Ovary (tissue), 10 donors: Measurements from ENCODE around the gene SEMA3G. TPM values are rescaled to one million over a fixed set of nuclear protein-coding genes. Genes with fewer than 3 reads are reported as not detected.

Source experiments
- DNase-seq, 5 donors: peaks; one replicate each; pipeline ENCODE4 v3.0.0-alpha.2; 2019 to 2020
- H3K27ac ChIP-seq, 2 donors: fragments of 200-600 bp; one replicate each; pipeline versions ENCODE4 v1.5.1 to v1.8.0; 2019 to 2022
- H3K27me3 ChIP-seq: fragments of 200-600 bp; one replicate; pipeline ENCODE4 v1.8.0; 2022
- H3K36me3 ChIP-seq: fragments of 200-600 bp; sonication (generic); one replicate; pipeline ENCODE4 v1.5.1; 2019
- H3K4me1 ChIP-seq: one replicate; pipeline ENCODE4 v1.8.1; 2013; ENCODE audit warnings: mild to moderate bottlenecking, moderate library complexity; ENCODE audit not compliant: insufficient read depth
- H3K4me3 ChIP-seq: fragments of 200-600 bp; sonication (generic); one replicate; pipeline ENCODE4 v1.5.1; 2017
- H3K9me3 ChIP-seq, 2 donors: fragments of 200-600 bp in 1 of 2; sonication (generic) in 1 of 2; one replicate each; pipeline versions ENCODE4 v1.5.1 to v1.8.1; 2013 to 2019; ENCODE audit warnings: mild to moderate bottlenecking in 1 of 2, moderate library complexity in 1 of 2
- EP300 ChIP-seq: sonication (generic); formaldehyde crosslinking; IDR thresholded peaks from one replicate; pipeline ENCODE4 v1.6.1; 2017; ENCODE audit warnings: antibody characterized with exemption
- POLR2A ChIP-seq: fragments of 450-650 bp; IDR thresholded peaks from one replicate; pipeline ENCODE4 v1.6.1; 2017; ENCODE audit warnings: antibody characterized with exemption, mild to moderate bottlenecking, moderate library complexity
- WGBS, 3 donors: extraction: QIAGEN DNeasy Blood & Tissue Kit in 1 of 3; methylation state at CpG; one replicate each; pipeline versions ENCODE4 v1.1.5 to v1.1.7; 2013 to 2017; 5-methylcytosine and 5-hydroxymethylcytosine counted together
- intact Hi-C, 4 donors: fragments of 100-400 bp; cut with DNase I; formaldehyde crosslinking; loops; one replicate each; pipeline versions ENCODE4 v1.11.0 to v1.15.1; 2022 to 2023
- long read RNA-seq, 3 donors: library from polyadenylated mRNA in 2 of 3; unstranded in 2 of 3; transcript quantifications; one replicate each; pipeline ENCODE4 v2.0.0 and lab custom pipeline, GENCODE V29; 2021 to 2026
- polyA plus RNA-seq, 2 donors: library from polyadenylated mRNA; stranded (reverse); fragments of 200-250 nt in 1 of 2; fragments of 350-450 nt in 1 of 2; fragmentation: Illumina TruSeq in 1 of 2; extraction: RNeasy Lipid Tissue Mini Kit (QIAGEN cat#74804) in 1 of 2; gene quantifications; one replicate each; pipeline ENCODE4 v1.2.3, GENCODE V29; 2013 to 2014
- total RNA-seq, 7 donors: library from RNA; depleted of rRNA in 2 of 7; stranded (reverse); fragments of >200 nt in 2 of 7; fragmentation: NEBNext Ultra II Directional in 3 of 7; extraction: Animal tissue kit (Norgen Biotek cat#: 25700) in 3 of 7; gene quantifications; one replicate each; pipeline versions ENCODE4 v1.1.0 to v1.2.4, GENCODE V29; 2016 to 2023
- TF ChIP-seq, protein P1 (sequence below), 3 donors: fragments of 450-650 bp in 2 of 3; fragments of 200-600 bp in 1 of 3; IDR thresholded peaks; one replicate each; pipeline versions ENCODE4 v1.5.1 to v1.8.0; 2016 to 2022; ENCODE audit warnings: antibody characterized with exemption in 3 of 3, mild to moderate bottlenecking in 1 of 3
- donor health status: DM: no; HTN: no; CAD: no; lungs with moderate emphysema.
- donor health status: DM: no; HTN: no; CAD: no.
- donor health status: Bipolar disorder and iron deficiency.
- donor health status: DM: yes; HTN: yes; CAD: no.
- donor health status: DM: no; HTN: no; CAD: no.
- donor health status: DM: yes; HTN: yes; CAD: no.

SEMA3G gene
- 10 to 100 TPM in 1 of 7 donors, 1 to 10 TPM in 6; 1.5 to 12.3 (median 3.7) TPM for total RNA-seq
- polyA plus RNA-seq: 10 to 100 TPM in 1 of 2 donors, 1 to 10 TPM in 1; 8.2 to 11.9 TPM
- long read RNA-seq, donor 1, partial matches to known transcripts: 17 of 21 reads
- long read RNA-seq, donor 1, other reads (novel, unspliced or antisense): 4 of 21 reads
- long read RNA-seq, donor 2: 0 reads
- long read RNA-seq, donor 3, full-length matches to known transcripts: 1 of 20 reads
- long read RNA-seq, donor 3, partial matches to known transcripts: 16 of 20 reads
- long read RNA-seq, donor 3, other reads (novel, unspliced or antisense): 3 of 20 reads

DNA sequence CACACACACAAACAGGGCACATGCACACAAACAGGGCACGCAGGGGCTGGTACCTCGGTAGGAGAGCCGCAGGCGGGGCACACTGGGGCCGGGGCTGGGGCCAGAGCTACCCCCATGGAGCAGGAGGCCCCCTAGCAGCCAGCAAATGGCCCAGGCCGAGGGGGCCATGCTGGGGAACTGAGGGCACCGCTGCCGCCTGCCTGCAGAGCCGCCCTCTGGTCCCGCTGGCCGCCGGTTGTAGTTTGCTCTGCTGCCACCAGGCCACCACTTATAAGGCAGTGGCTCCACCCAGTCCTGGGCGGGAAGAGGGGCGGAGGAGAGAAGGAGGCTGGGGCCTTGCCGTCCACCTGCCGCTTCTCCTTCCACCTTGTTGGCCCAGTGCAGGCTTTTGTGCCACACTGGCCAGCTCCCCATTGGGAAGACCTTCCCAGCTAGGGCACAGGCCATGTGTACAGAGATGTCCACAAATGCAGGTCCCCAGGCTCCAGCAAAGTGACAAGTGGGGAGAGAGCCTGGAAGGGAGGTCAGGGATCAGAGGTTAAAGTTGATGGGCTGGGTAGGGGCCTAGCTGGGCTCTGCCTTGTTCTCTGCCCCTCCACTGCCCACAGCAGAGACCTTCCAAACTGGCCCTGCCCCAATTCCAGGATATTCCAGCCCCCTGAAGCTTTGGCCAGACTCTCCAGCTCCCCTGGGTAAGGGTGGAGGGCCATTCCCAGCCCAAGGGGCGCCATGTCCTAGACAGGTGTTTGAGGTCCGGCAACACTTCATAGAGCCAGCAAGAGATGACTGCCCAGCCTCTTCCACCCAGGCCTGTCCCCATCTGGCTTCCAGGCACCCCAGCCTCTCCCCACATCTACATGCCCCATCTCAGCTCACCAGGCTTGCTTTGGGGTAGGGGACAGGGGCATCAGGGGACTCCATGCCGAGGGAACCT lies at the start of gene SEMA3G:
Gene SEMA3G (minus strand): TSS at position 244 of the 934 bp plus-strand sequence. CDS start 76 bp downstream, at position 168.
- no peak within 1 kb of the TSS for H3K27ac ChIP-seq

DNA sequence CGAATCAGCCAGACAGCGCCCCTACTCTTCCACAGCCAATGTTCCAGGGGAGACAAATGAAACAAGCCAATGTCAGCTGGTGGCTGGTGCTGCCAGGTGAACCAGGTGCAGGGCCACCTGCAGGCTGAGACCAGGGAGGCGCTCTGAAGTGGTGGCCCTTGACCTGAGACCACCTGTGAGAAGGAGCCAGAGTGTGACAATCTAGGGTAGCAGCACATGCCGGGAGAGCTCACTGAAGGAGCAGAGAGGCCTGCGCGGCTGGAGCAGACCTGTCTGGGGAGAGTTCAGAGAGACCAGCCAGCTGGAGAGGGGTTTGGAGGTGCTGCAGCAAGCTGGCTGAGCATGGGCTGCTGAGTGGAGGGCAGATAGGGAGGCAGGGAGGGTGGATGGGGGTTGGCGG lies 49.5 kb upstream of the SEMA3G start:
- H3K4me3 ChIP-seq: no peak overlapping the region
- no peak for DNase-seq
- 65 to 74% (median 74%) methylated on average over 7 of the region's 7 CpGs for WGBS, 3 donors
- no peaks in the 10 kb centered on the region for H3K36me3 ChIP-seq
- no peak overlapping the region for H3K27ac ChIP-seq
- TF ChIP-seq POLR2A (no peak), EP300 (no peak)
- TF ChIP-seq, protein P1, sequence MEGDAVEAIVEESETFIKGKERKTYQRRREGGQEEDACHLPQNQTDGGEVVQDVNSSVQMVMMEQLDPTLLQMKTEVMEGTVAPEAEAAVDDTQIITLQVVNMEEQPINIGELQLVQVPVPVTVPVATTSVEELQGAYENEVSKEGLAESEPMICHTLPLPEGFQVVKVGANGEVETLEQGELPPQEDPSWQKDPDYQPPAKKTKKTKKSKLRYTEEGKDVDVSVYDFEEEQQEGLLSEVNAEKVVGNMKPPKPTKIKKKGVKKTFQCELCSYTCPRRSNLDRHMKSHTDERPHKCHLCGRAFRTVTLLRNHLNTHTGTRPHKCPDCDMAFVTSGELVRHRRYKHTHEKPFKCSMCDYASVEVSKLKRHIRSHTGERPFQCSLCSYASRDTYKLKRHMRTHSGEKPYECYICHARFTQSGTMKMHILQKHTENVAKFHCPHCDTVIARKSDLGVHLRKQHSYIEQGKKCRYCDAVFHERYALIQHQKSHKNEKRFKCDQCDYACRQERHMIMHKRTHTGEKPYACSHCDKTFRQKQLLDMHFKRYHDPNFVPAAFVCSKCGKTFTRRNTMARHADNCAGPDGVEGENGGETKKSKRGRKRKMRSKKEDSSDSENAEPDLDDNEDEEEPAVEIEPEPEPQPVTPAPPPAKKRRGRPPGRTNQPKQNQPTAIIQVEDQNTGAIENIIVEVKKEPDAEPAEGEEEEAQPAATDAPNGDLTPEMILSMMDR (IDR thresholded peaks at IDR 0.05): no peak
- H3K4me1 ChIP-seq: no peaks in the 10 kb centered on the region
- intact Hi-C loops: no loop called here
- H3K9me3 ChIP-seq: no peaks in the 10 kb centered on the region
- H3K27me3 ChIP-seq: no peaks in the 10 kb centered on the region

More for the DNA sequence above, at the start of gene SEMA3G:
- DNase-seq: no peak
- peaks cover under 1% of the 10 kb centered on the region for H3K4me1 ChIP-seq
- intact Hi-C loops: no loop called here
- TF ChIP-seq EP300 (no peak), POLR2A (no peak)
- TF ChIP-seq, protein P1 (IDR thresholded peaks at IDR 0.05): no peak
- no peaks in the 10 kb centered on the region for H3K27me3 ChIP-seq
- H3K36me3 ChIP-seq: no peaks in the 10 kb centered on the region
- H3K4me3 ChIP-seq: no peak within 1 kb of the TSS
- H3K9me3 ChIP-seq: no peaks in the 10 kb centered on the region
- 53 to 61% (median 55%) methylated on average over 12 to 19 of the region's 19 CpGs for WGBS, 3 donors

DNA sequence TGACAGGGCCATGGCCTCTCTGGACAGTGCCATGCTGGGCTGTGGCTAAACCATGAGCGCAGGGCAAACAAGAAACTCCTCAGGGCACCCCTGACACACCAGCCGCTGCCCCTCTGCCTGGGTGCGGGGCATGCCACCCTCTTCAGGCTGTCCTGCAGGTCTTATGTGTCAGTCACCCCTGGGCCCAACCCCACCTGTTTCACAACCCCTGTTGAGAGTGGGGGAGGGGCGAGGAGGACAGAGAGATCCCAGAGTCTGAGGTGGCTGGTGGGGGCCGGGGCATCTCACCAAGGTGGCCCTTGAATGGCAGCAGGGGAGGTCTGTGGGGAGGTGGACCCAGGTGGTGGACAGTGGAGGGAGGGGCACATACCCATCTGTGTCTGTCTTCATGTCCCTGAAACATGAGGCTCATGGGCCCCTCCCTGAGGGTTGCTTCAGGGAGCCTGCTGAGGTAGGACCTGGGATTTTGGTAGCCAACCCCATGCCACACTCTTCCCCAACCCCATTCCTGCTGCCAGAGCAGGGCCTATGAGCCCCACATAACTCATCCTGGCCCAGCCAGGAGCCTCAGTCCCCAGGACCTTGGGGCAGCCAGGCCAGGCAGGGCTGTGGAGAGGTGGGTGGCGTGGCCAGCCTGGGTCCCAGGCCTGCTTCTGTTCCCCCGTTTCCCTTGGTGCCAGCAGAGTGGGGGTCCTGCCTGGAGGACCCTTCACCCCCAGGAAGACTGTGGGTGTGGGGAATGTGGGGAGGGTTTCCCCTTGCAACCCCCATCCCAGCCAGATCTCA lies 48.5 kb upstream of the SEMA3G start:
- intact Hi-C loops: no loop called here
- Histone ChIP-seq H3K27me3 (no peaks in the 10 kb centered on the region), H3K36me3 (no peaks in the 10 kb centered on the region), H3K4me1 (no peaks in the 10 kb centered on the region), H3K4me3 (no peak overlapping the region), H3K27ac (no peak overlapping the region), H3K9me3 (no peaks in the 10 kb centered on the region)
- no peak for TF ChIP-seq POLR2A
- TF ChIP-seq EP300: no peak
- TF ChIP-seq, protein P1 (IDR thresholded peaks at IDR 0.05): no peak
- DNase-seq: no peak
- 88 to 97% (median 94%) methylated on average over 6 to 7 of the region's 7 CpGs for WGBS, 3 donors

DNA sequence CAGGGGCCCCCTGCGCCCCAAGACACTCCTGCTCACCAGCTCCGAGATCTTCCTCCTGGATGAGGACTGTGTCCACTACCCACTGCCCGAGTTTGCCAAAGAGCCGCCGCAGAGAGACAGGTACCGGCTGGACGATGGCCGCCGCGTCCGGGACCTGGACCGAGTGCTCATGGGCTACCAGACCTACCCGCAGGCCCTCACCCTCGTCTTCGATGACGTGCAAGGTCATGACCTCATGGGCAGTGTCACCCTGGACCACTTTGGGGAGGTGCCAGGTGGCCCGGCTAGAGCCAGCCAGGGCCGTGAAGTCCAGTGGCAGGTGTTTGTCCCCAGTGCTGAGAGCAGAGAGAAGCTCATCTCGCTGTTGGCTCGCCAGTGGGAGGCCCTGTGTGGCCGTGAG lies 47.2 kb upstream of the SEMA3G start:
- TF ChIP-seq, protein P1 (IDR thresholded peaks at IDR 0.05): no peak
- TF ChIP-seq POLR2A (no peak), EP300 (no peak)
- DNase-seq: no peak
- 86 to 88% (median 86%) methylated on average over 19 to 21 of the region's 21 CpGs for WGBS, 3 donors
- H3K9me3 ChIP-seq: no peaks in the 10 kb centered on the region
- no peaks in the 10 kb centered on the region for H3K27me3 ChIP-seq
- intact Hi-C loops: no loop called here
- H3K4me1 ChIP-seq: no peaks in the 10 kb centered on the region
- no peak overlapping the region for H3K27ac ChIP-seq
- peaks cover 2% of the 10 kb centered on the region for H3K36me3 ChIP-seq
- no peak overlapping the region for H3K4me3 ChIP-seq
